Hypothalamus (tissue), 51 donors: Measurements from ENCODE around the gene CTNNBL1.
A peak's percentile ranks its signal among the peaks of the same experiment; 100 is the strongest.

ENCODE experiments used
- DNase-seq, 51 donors: peaks; one replicate each; lab custom pipeline; 2025; lab: John Stamatoyannopoulos, UW

The CTNNBL1 gene

GRCh38 chr20:37872161-37872560, 178.3 kb downstream of the CTNNBL1 start:
- no peak for DNase-seq

- peak in 17 of 51 donors; percentile 8 to 61 (median 17) for DNase-seq
Observed at GRCh38 chr20:37873884-37874283, 180.1 kb downstream of the CTNNBL1 start.

- no peak for DNase-seq
Observed at GRCh38 chr20:37875460-37876175, 181.8 kb downstream of the CTNNBL1 start.

GRCh38 chr20:37876863-37877262, 183.0 kb downstream of the CTNNBL1 start:
- no peak for DNase-seq

GRCh38 chr20:37877832-37878772, 184.3 kb downstream of the CTNNBL1 start:
- DNase-seq, result no peak

GRCh38 chr20:37878835-37879599, 185.2 kb downstream of the CTNNBL1 start:
- no peak for DNase-seq

GRCh38 chr20:37879843-37880242, 186.0 kb downstream of the CTNNBL1 start:
- no peak for DNase-seq

GRCh38 chr20:37880726-37881591, 187.1 kb downstream of the CTNNBL1 start:
- no peak for DNase-seq

GRCh38 chr20:37881601-37882343, 187.9 kb downstream of the CTNNBL1 start:
- no peak for DNase-seq

- no peak for DNase-seq
Observed at GRCh38 chr20:37882961-37883712, 189.3 kb downstream of the CTNNBL1 start.

GRCh38 chr20:37885042-37885441, 191.2 kb downstream of the CTNNBL1 start:
- no peak for DNase-seq

- DNase-seq, result peak in 2 of 51 donors; percentile 17
Observed at GRCh38 chr20:37885593-37886503, 192.0 kb downstream of the CTNNBL1 start.

- DNase-seq, result no peak
Observed at GRCh38 chr20:37886851-37887297, 193.0 kb downstream of the CTNNBL1 start.

- no peak for DNase-seq
Observed at GRCh38 chr20:37888641-37889040, 194.8 kb downstream of the CTNNBL1 start.

- no peak for DNase-seq
Observed at GRCh38 chr20:37890108-37890507, 196.3 kb downstream of the CTNNBL1 start.

GRCh38 chr20:37890643-37891042, 196.8 kb downstream of the CTNNBL1 start:
- no peak for DNase-seq

GRCh38 chr20:37892001-37892400, 198.2 kb downstream of the CTNNBL1 start:
- no peak for DNase-seq
